HepG2 (cell line): ENCODE data around the gene LENEP. TPM values are rescaled to one million over a fixed set of nuclear protein-coding genes. Genes with fewer than 3 reads are reported as not detected.

Source experiments
- AKAP8 ChIP-seq: sonication (generic); formaldehyde crosslinking; IDR thresholded peaks from 2 replicates; pipeline ENCODE4 v1.5.1; 2020; ENCODE audit warnings: mild to moderate bottlenecking, missing genetic modification reagents
- BCLAF1 ChIP-seq: fragments of 450-650 bp; IDR thresholded peaks from 2 replicates; pipeline ENCODE4 v1.6.1; 2017; ENCODE audit warnings: mild to moderate bottlenecking
- CCAR2 ChIP-seq: fragments of 200-400 bp; formaldehyde crosslinking; optimal IDR thresholded peaks from 2 replicates; pipeline ENCODE3; 2018; ENCODE audit warnings: low read depth, mild to moderate bottlenecking, low read length, moderate library complexity
- DZIP1 ChIP-seq: sonication (generic); formaldehyde crosslinking; IDR thresholded peaks from 2 replicates; pipeline ENCODE4 v1.5.0; 2020; ENCODE audit warnings: mild to moderate bottlenecking, missing genetic modification reagents
- EP300 ChIP-seq, 3 experiments: sonication (generic) in 1 of 3; formaldehyde crosslinking in 1 of 3; IDR thresholded peaks; 2 replicates each; pipeline versions ENCODE4 v1.5.1 to v1.6.1; 2011 to 2020; ENCODE audit warnings: low read depth in 2 of 3, low read length in 2 of 3, borderline replicate concordance in 1 of 3, improper control_type of control experiment in 1 of 3, mild to moderate bottlenecking in 1 of 3, missing genetic modification reagents in 1 of 3, moderate library complexity in 1 of 3
- GABPA ChIP-seq, 2 experiments: IDR thresholded peaks; 2 replicates each; pipeline ENCODE4 v1.6.1; 2011 to 2016; ENCODE audit warnings: low read depth in 2 of 2, low read length in 1 of 2, missing biosample characterization in 1 of 2, missing genetic modification characterization in 1 of 2
- IKZF4 ChIP-seq: sonication (generic); formaldehyde crosslinking; IDR thresholded peaks from 2 replicates; pipeline ENCODE4 v1.5.1; 2020; ENCODE audit warnings: borderline replicate concordance, mild to moderate bottlenecking, low read depth, missing genetic modification reagents; ENCODE audit errors: not compliant biosample characterization
- JUND ChIP-seq: sonication (generic); formaldehyde crosslinking; IDR thresholded peaks from 2 replicates; pipeline ENCODE4 v1.8.0; 2022; ENCODE audit warnings: mild to moderate bottlenecking, missing genetic modification reagents
- POLR2AphosphoS2 ChIP-seq: IDR thresholded peaks from 2 replicates; pipeline ENCODE4 v1.6.1; 2011; ENCODE audit warnings: low read depth, low read length, improper control_type of control experiment
- POLR2AphosphoS5 ChIP-seq: IDR thresholded peaks from 2 replicates; pipeline ENCODE4 v1.6.1; 2012; ENCODE audit warnings: low read depth, low read length
- SMAD9 ChIP-seq: sonication (generic); formaldehyde crosslinking; IDR thresholded peaks from 2 replicates; pipeline ENCODE4 v1.5.1; 2020; ENCODE audit warnings: mild to moderate bottlenecking, missing genetic modification reagents
- SOX5 ChIP-seq: IDR thresholded peaks from 2 replicates; pipeline ENCODE4 v1.6.1; 2016; ENCODE audit warnings: borderline replicate concordance
- THAP8 ChIP-seq: sonication (generic); formaldehyde crosslinking; IDR thresholded peaks from 2 replicates; pipeline ENCODE4 v1.5.1; 2020; ENCODE audit warnings: missing genetic modification reagents, mild to moderate bottlenecking, borderline replicate concordance
- USF2 ChIP-seq, 2 experiments: sonication (generic) in 1 of 2; formaldehyde crosslinking in 1 of 2; IDR thresholded peaks; 2 replicates each; pipeline versions ENCODE4 v1.5.1 to v1.6.1; 2011 to 2020; ENCODE audit warnings: borderline replicate concordance in 1 of 2, low read depth in 1 of 2, low read length in 1 of 2, mild to moderate bottlenecking in 1 of 2, missing genetic modification reagents in 1 of 2, moderate library complexity in 1 of 2
- ZNF260 ChIP-seq: sonication (generic); formaldehyde crosslinking; IDR thresholded peaks from 2 replicates; pipeline ENCODE4 v1.4.0; 2020; ENCODE audit warnings: missing genetic modification reagents, low read depth, mild to moderate bottlenecking, borderline replicate concordance
- ZNF691 ChIP-seq: sonication (generic); formaldehyde crosslinking; IDR thresholded peaks from 2 replicates; pipeline ENCODE4 v1.4.0; 2020; ENCODE audit warnings: missing genetic modification reagents, low read depth, mild to moderate bottlenecking, borderline replicate concordance
- ZSCAN25 ChIP-seq: sonication (generic); formaldehyde crosslinking; IDR thresholded peaks from 2 replicates; pipeline ENCODE4 v1.8.0; 2022; ENCODE audit warnings: mild to moderate bottlenecking, missing genetic modification reagents
- polyA plus RNA-seq, 8 experiments: library from polyadenylated mRNA; depleted of rRNA in 3 of 8; stranded (reverse) in 7 of 8; unstranded in 1 of 8; fragments of >200 nt; fragmentation: Illumina TruSeq in 4 of 8; extraction: Trizol in 4 of 8; gene quantifications; 2 replicates each; pipeline versions ENCODE4 v1.2.1 to v1.2.3, GENCODE V29; 2011 to 2016; ENCODE audit warnings: low read depth in 4 of 8, missing spikeins in 1 of 8, mixed read lengths in 1 of 8; ENCODE audit not compliant: insufficient read depth in 1 of 8
- total RNA-seq, 5 experiments: library from RNA; depleted of rRNA; stranded (reverse); fragments of >200 nt; fragmentation: Illumina TruSeq; extraction: Trizol; gene quantifications; 2 replicates each; pipeline ENCODE4 v1.2.3, GENCODE V29; 2016; ENCODE audit warnings: low read depth in 1 of 5

Gene LENEP
- total and polyA plus RNA-seq, 2 of the 13 experiments (the other 11 are each of a cell fraction or from before 2014, with no cell fraction given) = 0.29 TPM; not detected in 1

- TF ChIP-seq BCLAF1 = no peak
- TF ChIP-seq ZSCAN25 (CRISPR knock-in tag) = no peak; the same call in 1 of the 2 replicates
- no peak for TF ChIP-seq CCAR2
- no peak for TF ChIP-seq POLR2AphosphoS2
- no peak for TF ChIP-seq JUND
- no peak for TF ChIP-seq ZNF691 (CRISPR knock-in tag)
- no peak for TF ChIP-seq SMAD9 (CRISPR knock-in tag)
- TF ChIP-seq USF2 (IDR thresholded peaks at IDR 0.05; ENCODE audit: low read depth, low read length) = no peak
- TF ChIP-seq USF2 (CRISPR knock-in tag; IDR thresholded peaks at IDR 0.05; ENCODE audit: borderline replicate concordance) = no peak
- TF ChIP-seq AKAP8 (CRISPR knock-in tag) = no peak; the same call in none of the 2 replicates
- TF ChIP-seq EP300 (IDR thresholded peaks at IDR 0.05; ENCODE audit: low read depth in 2 of 2, low read length in 2 of 2) = no peak
- no peak for TF ChIP-seq EP300 (CRISPR knock-in tag; IDR thresholded peaks at IDR 0.05; ENCODE audit: borderline replicate concordance)
- TF ChIP-seq IKZF4 = no peak
- no peak for TF ChIP-seq THAP8 (CRISPR knock-in tag)
- TF ChIP-seq DZIP1 (CRISPR knock-in tag) = 0 out of 2 replicates have a peak, but pooled peaks have one; percentile 38
- no peak for TF ChIP-seq GABPA (IDR thresholded peaks at IDR 0.05; ENCODE audit: low read depth, low read length)
- TF ChIP-seq GABPA (CRISPR knock-in tag; IDR thresholded peaks at IDR 0.05; ENCODE audit: low read depth) = 0 out of 2 replicates have a peak, but pooled peaks have one; percentile 20
- peak; percentile 23; the same call in 1 of the 2 replicates for TF ChIP-seq POLR2AphosphoS5
- TF ChIP-seq SOX5 (CRISPR knock-in tag) = peak; percentile 43; the same call in 1 of the 2 replicates
- no peak for TF ChIP-seq ZNF260 (CRISPR knock-in tag)
Measured at GRCh38 chr1:154999571-155000410, 6.4 kb downstream of the LENEP start (continued).
